ENCODE results near the gene TRIP11. TPM values are rescaled to one million over a fixed set of nuclear protein-coding genes. Genes with fewer than 3 reads are reported as not detected.

TRIP11 gene
- total RNA-seq, 2 experiments from 2014 or later: 15.1 to 44.4 TPM

DNA sequence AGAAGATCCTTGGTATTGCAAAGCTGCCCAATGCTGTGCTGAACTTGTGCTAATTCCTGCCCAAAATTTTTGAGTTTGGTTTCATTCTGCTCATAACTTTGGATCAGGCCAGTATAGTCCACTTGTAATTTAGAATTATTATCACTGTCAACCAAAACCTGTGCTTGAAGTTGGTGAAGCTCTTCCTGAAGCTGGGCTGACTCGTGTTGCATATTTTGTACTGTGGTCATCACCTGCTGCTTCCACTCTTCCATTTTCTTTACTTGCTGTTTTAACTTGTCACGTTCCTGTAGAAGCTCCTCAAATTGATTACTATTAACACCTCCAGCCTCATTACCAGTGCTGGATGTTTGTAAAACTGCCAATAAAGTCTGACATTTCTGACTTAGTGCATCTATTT lies 35.8 kb downstream of the TRIP11 start:
- no TSS peak for BruUV-seq (replicated peaks)
- intact Hi-C loops (cut with micrococcal nuclease; ENCODE audit: unreplicated experiment): no loop called here
- Histone ChIP-seq H4K20me1 (ENCODE audit: insufficient read depth, low read length) (no peaks in the 10 kb centered on the region), H3K4me2 (ENCODE audit: low read length) (no peak overlapping the region), H2AFZ (ENCODE audit: low read length) (no peak overlapping the region), H3K27ac (ENCODE audit: low read depth, low read length, poor library complexity, severe bottlenecking) (no peak overlapping the region), H3K9me2 (ENCODE audit: insufficient read depth, low read length) (no peaks in the 10 kb centered on the region), H3K36me3 (ENCODE audit: insufficient read depth, low read length) (peaks cover 71% of the 10 kb centered on the region), H3K79me2 (ENCODE audit: insufficient read depth, low read depth, low read length) (no peaks in the 10 kb centered on the region), H3K9me3 (ENCODE audit: low read length) (no peaks in the 10 kb centered on the region), H3K4me1 (ENCODE audit: insufficient read depth, low read length, poor library complexity, severe bottlenecking) (no peaks in the 10 kb centered on the region), H3K4me3 (ENCODE audit: low read depth, low read length, poor library complexity, severe bottlenecking) (no peak overlapping the region)
- DNase-seq (ENCODE audit: low spot score): no peak
- TF ChIP-seq, protein P1, sequence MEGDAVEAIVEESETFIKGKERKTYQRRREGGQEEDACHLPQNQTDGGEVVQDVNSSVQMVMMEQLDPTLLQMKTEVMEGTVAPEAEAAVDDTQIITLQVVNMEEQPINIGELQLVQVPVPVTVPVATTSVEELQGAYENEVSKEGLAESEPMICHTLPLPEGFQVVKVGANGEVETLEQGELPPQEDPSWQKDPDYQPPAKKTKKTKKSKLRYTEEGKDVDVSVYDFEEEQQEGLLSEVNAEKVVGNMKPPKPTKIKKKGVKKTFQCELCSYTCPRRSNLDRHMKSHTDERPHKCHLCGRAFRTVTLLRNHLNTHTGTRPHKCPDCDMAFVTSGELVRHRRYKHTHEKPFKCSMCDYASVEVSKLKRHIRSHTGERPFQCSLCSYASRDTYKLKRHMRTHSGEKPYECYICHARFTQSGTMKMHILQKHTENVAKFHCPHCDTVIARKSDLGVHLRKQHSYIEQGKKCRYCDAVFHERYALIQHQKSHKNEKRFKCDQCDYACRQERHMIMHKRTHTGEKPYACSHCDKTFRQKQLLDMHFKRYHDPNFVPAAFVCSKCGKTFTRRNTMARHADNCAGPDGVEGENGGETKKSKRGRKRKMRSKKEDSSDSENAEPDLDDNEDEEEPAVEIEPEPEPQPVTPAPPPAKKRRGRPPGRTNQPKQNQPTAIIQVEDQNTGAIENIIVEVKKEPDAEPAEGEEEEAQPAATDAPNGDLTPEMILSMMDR (conservative IDR thresholded peaks at IDR 0.05; ENCODE audit: low read length): no peak
- TF ChIP-seq EZH2phosphoT487 (IDR thresholded peaks at IDR 0.05; ENCODE audit: borderline replicate concordance, low read depth, low read length): no peak
- POLR2A ChIA-PET: no interaction called here
- CTCF ChIA-PET (ENCODE audit: unreplicated experiment): no interaction called here

DNA sequence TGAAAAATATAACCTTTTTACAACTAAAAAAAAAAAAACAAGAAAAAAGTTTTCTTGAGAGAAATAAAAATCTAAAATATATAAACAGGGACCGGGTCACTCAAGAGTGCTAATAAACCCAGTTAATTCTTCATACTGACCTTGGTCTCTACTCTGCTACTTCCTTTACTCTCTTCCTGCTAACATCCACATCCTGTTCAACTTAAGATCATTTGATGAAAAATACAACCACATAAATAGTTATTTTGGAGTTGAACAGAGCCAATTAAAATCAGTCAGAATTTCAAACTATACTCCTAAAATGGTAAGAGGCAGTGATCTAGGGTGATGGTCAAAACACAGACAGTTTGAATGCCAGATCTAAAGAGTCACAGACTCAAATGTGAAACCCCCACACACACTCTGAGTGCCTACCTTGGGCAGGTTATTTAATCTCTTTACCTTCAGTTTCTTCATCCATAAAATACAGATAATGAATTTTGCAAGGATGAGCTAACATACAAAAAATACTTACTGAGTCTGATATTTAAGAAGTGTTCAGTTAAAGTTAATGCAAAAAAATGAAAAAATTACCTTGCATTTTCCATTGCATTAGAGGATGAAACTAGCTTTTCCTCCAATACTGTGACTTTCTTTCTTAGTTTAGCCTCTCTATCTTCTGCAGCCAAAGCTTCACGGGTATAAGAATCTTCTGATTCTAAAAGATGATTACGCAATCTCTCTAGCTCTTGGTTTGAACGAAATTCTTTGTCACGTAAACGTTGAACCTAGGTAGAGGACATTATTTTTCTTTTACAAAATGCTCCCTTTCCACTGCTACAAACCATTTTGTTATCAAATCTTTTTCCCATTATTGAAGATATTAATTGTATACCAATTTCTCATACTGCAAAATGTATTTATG lies 40.9 kb downstream of the TRIP11 start:
- H3K9me2 ChIP-seq (ENCODE audit: insufficient read depth, low read length): no peaks in the 10 kb centered on the region
- no peak for DNase-seq (ENCODE audit: low spot score)
- POLR2A ChIA-PET: no interaction called here
- no peak overlapping the region for H2AFZ ChIP-seq (ENCODE audit: low read length)
- H4K20me1 ChIP-seq (ENCODE audit: insufficient read depth, low read length): peaks cover 7% of the 10 kb centered on the region; the same call in 1 of the 2 replicates
- no peak overlapping the region for H3K4me3 ChIP-seq (ENCODE audit: low read depth, low read length, poor library complexity, severe bottlenecking)
- H3K4me2 ChIP-seq (ENCODE audit: low read length): no peak overlapping the region
- H3K4me1 ChIP-seq (ENCODE audit: insufficient read depth, low read length, poor library complexity, severe bottlenecking): peaks cover 13% of the 10 kb centered on the region
- peaks cover 73% of the 10 kb centered on the region for H3K36me3 ChIP-seq (ENCODE audit: insufficient read depth, low read length)
- H3K9me3 ChIP-seq (ENCODE audit: low read length): no peaks in the 10 kb centered on the region
- CTCF ChIA-PET (ENCODE audit: unreplicated experiment): no interaction called here
- BruUV-seq (replicated peaks): no TSS peak
- TF ChIP-seq EZH2phosphoT487 (IDR thresholded peaks at IDR 0.05; ENCODE audit: borderline replicate concordance, low read depth, low read length): no peak
- TF ChIP-seq, protein P1 (conservative IDR thresholded peaks at IDR 0.05; ENCODE audit: low read length): no peak
- intact Hi-C loops (cut with micrococcal nuclease; ENCODE audit: unreplicated experiment): no loop called here
- no peaks in the 10 kb centered on the region for H3K79me2 ChIP-seq (ENCODE audit: insufficient read depth, low read depth, low read length)
- no peak overlapping the region for H3K27ac ChIP-seq (ENCODE audit: low read depth, low read length, poor library complexity, severe bottlenecking)

DNA sequence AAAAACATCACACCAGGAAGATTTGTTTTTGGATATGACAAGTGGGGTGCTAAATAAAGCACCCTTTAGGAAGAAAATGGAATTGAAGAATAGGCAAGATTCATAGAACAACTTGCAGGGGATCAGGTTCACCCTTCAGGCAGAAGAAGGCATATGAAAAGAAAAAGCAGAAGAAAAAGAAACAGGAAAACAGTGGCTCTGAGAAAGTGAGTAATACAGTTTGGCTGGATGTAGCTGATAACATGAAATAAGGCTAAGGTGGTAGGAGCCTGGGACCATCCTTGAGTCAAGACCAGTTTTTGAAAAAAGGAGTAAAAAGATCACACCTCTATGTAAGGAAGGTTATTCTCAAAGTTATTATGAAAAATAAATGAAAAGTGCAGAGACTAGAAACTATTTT lies 42.4 kb downstream of the TRIP11 start:
- no peak for TF ChIP-seq EZH2phosphoT487 (IDR thresholded peaks at IDR 0.05; ENCODE audit: borderline replicate concordance, low read depth, low read length)
- TF ChIP-seq, protein P1 (conservative IDR thresholded peaks at IDR 0.05; ENCODE audit: low read length): no peak
- H3K9me2 ChIP-seq (ENCODE audit: insufficient read depth, low read length): no peaks in the 10 kb centered on the region
- H3K4me1 ChIP-seq (ENCODE audit: insufficient read depth, low read length, poor library complexity, severe bottlenecking): peaks cover 13% of the 10 kb centered on the region
- H3K9me3 ChIP-seq (ENCODE audit: low read length): no peaks in the 10 kb centered on the region
- H3K27ac ChIP-seq (ENCODE audit: low read depth, low read length, poor library complexity, severe bottlenecking): no peak overlapping the region
- no TSS peak for BruUV-seq (replicated peaks)
- no peak for DNase-seq (ENCODE audit: low spot score)
- no peak overlapping the region for H2AFZ ChIP-seq (ENCODE audit: low read length)
- H4K20me1 ChIP-seq (ENCODE audit: insufficient read depth, low read length): peaks cover 7% of the 10 kb centered on the region; the same call in 1 of the 2 replicates
- ChIA-PET POLR2A (interaction anchor here (0.6 to 0.9 kb wide), 3 partner anchors 42 to 471 kb away, joined by 3 to 4 read pairs (median 3); no protein-coding TSS in a partner anchor), CTCF (ENCODE audit: unreplicated experiment) (no interaction called here)
- peaks cover 68% of the 10 kb centered on the region for H3K36me3 ChIP-seq (ENCODE audit: insufficient read depth, low read length)
- intact Hi-C loops (cut with micrococcal nuclease; ENCODE audit: unreplicated experiment): no loop called here
- no peak overlapping the region for H3K4me2 ChIP-seq (ENCODE audit: low read length)
- H3K4me3 ChIP-seq (ENCODE audit: low read depth, low read length, poor library complexity, severe bottlenecking): no peak overlapping the region
- no peaks in the 10 kb centered on the region for H3K79me2 ChIP-seq (ENCODE audit: insufficient read depth, low read depth, low read length)

All from OCI-LY7 (cell line).